ENCODE results near the gene PYGL. TPM values are rescaled to one million over a fixed set of nuclear protein-coding genes. Genes with fewer than 3 reads are reported as not detected.

PYGL gene
- total RNA-seq, 1 donor = 123 TPM

- no peak for DNase-seq (ENCODE audit: insufficient read length, low spot score, missing footprints)
- H3K9me3 ChIP-seq (ENCODE audit: low read depth, low read length) = no peaks in the 10 kb centered on the region
- H3K4me3 ChIP-seq (ENCODE audit: insufficient read depth, low read length) = no peak overlapping the region
- TF ChIP-seq, protein P1, sequence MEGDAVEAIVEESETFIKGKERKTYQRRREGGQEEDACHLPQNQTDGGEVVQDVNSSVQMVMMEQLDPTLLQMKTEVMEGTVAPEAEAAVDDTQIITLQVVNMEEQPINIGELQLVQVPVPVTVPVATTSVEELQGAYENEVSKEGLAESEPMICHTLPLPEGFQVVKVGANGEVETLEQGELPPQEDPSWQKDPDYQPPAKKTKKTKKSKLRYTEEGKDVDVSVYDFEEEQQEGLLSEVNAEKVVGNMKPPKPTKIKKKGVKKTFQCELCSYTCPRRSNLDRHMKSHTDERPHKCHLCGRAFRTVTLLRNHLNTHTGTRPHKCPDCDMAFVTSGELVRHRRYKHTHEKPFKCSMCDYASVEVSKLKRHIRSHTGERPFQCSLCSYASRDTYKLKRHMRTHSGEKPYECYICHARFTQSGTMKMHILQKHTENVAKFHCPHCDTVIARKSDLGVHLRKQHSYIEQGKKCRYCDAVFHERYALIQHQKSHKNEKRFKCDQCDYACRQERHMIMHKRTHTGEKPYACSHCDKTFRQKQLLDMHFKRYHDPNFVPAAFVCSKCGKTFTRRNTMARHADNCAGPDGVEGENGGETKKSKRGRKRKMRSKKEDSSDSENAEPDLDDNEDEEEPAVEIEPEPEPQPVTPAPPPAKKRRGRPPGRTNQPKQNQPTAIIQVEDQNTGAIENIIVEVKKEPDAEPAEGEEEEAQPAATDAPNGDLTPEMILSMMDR (IDR thresholded peaks at IDR 0.05; ENCODE audit: extremely low read depth, low read depth, low read length) = no peak
- H3K27me3 ChIP-seq (ENCODE audit: insufficient read depth, low read length) = no peaks in the 10 kb centered on the region
- H3K27ac ChIP-seq (ENCODE audit: low read depth, low read length) = no peak overlapping the region
- H3K4me1 ChIP-seq (ENCODE audit: insufficient read depth, low read length) = peaks cover 31% of the 10 kb centered on the region
- H3K4me2 ChIP-seq (ENCODE audit: insufficient read depth, low read length) = no peak overlapping the region
- H3K79me2 ChIP-seq (ENCODE audit: insufficient read depth, low read length) = no peaks in the 10 kb centered on the region
- peaks cover 66% of the 10 kb centered on the region for H3K36me3 ChIP-seq (ENCODE audit: insufficient read depth, low read length)
- H2AFZ ChIP-seq (ENCODE audit: low read length) = no peak overlapping the region
- H4K20me1 ChIP-seq (ENCODE audit: insufficient read depth, low read length) = no peaks in the 10 kb centered on the region
Measured at GRCh38 chr14:50932592-50933495, 11.4 kb downstream of the PYGL start.

DNA sequence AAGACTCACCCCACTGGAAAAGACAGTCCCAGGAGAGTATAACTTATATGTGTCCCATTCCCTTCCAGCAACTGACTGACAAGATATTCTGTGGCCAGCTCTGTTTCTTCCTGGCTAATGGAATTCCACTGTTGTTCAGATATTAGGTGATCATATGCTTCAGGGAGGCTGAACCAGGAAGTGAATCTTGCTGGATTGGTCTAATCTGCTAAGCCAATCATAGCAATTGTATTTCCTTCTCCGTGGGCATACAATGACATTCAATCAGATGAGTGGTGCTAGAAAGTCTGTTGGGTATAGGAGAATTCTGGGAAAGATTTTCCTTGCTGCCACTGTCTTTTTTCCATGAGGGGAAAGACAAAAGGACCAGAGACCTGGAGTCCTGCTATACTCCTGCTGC, 12.1 kb downstream of the PYGL start:
- DNase-seq (ENCODE audit: insufficient read length, low spot score, missing footprints) = no peak
- peaks cover 28% of the 10 kb centered on the region for H3K4me1 ChIP-seq (ENCODE audit: insufficient read depth, low read length)
- H3K27ac ChIP-seq (ENCODE audit: low read depth, low read length) = no peak overlapping the region
- no peaks in the 10 kb centered on the region for H3K9me3 ChIP-seq (ENCODE audit: low read depth, low read length)
- no peak overlapping the region for H2AFZ ChIP-seq (ENCODE audit: low read length)
- no peak overlapping the region for H3K4me3 ChIP-seq (ENCODE audit: insufficient read depth, low read length)
- no peaks in the 10 kb centered on the region for H4K20me1 ChIP-seq (ENCODE audit: insufficient read depth, low read length)
- H3K4me2 ChIP-seq (ENCODE audit: insufficient read depth, low read length) = no peak overlapping the region
- H3K79me2 ChIP-seq (ENCODE audit: insufficient read depth, low read length) = no peaks in the 10 kb centered on the region
- TF ChIP-seq, protein P1 (IDR thresholded peaks at IDR 0.05; ENCODE audit: extremely low read depth, low read depth, low read length) = no peak
- peaks cover 67% of the 10 kb centered on the region for H3K36me3 ChIP-seq (ENCODE audit: insufficient read depth, low read length)
- H3K27me3 ChIP-seq (ENCODE audit: insufficient read depth, low read length) = no peaks in the 10 kb centered on the region

DNA sequence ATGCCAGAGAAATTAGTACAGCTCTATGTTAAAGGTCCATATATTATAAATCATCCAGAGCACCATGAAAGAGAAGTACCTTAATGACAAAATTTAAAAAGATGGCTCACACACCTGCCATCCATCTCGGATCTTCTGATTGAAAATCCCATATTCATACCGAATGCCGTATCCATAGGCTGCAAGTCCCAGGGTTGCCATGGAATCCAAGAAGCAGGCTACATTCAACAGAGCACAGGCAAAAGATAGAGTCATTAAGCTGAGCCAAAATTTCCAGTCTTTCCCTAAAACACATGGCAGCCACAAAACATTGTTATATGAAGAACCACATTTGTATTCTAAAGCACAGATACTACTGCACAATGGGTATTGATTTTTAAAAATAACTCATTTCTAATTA, 12.7 kb downstream of the PYGL start:
- Histone ChIP-seq H3K79me2 (ENCODE audit: insufficient read depth, low read length) (no peaks in the 10 kb centered on the region), H3K4me1 (ENCODE audit: insufficient read depth, low read length) (peaks cover 24% of the 10 kb centered on the region), H3K4me3 (ENCODE audit: insufficient read depth, low read length) (no peak overlapping the region), H3K27me3 (ENCODE audit: insufficient read depth, low read length) (no peaks in the 10 kb centered on the region), H3K36me3 (ENCODE audit: insufficient read depth, low read length) (peaks cover 71% of the 10 kb centered on the region), H2AFZ (ENCODE audit: low read length) (no peak overlapping the region), H3K4me2 (ENCODE audit: insufficient read depth, low read length) (no peak overlapping the region), H4K20me1 (ENCODE audit: insufficient read depth, low read length) (no peaks in the 10 kb centered on the region), H3K27ac (ENCODE audit: low read depth, low read length) (no peak overlapping the region), H3K9me3 (ENCODE audit: low read depth, low read length) (no peaks in the 10 kb centered on the region)
- TF ChIP-seq, protein P1 (IDR thresholded peaks at IDR 0.05; ENCODE audit: extremely low read depth, low read depth, low read length) = no peak
- DNase-seq (ENCODE audit: insufficient read length, low spot score, missing footprints) = no peak

GRCh38 chr14:50929506-50929905, 14.8 kb downstream of the PYGL start:
- no peaks in the 10 kb centered on the region for H3K9me3 ChIP-seq (ENCODE audit: low read depth, low read length)
- H3K4me2 ChIP-seq (ENCODE audit: insufficient read depth, low read length) = no peak overlapping the region
- no peaks in the 10 kb centered on the region for H3K27me3 ChIP-seq (ENCODE audit: insufficient read depth, low read length)
- H3K79me2 ChIP-seq (ENCODE audit: insufficient read depth, low read length) = no peaks in the 10 kb centered on the region
- TF ChIP-seq, protein P1 (IDR thresholded peaks at IDR 0.05; ENCODE audit: extremely low read depth, low read depth, low read length) = no peak
- H2AFZ ChIP-seq (ENCODE audit: low read length) = no peak overlapping the region
- H3K4me1 ChIP-seq (ENCODE audit: insufficient read depth, low read length) = peaks cover 19% of the 10 kb centered on the region
- H3K4me3 ChIP-seq (ENCODE audit: insufficient read depth, low read length) = no peak overlapping the region
- peaks cover 62% of the 10 kb centered on the region for H3K36me3 ChIP-seq (ENCODE audit: insufficient read depth, low read length)
- no peak for DNase-seq (ENCODE audit: insufficient read length, low spot score, missing footprints)
- H3K27ac ChIP-seq (ENCODE audit: low read depth, low read length) = no peak overlapping the region
- H4K20me1 ChIP-seq (ENCODE audit: insufficient read depth, low read length) = no peaks in the 10 kb centered on the region
